IMR-90 (cell line): ENCODE measurements around the gene ABCG4.

Source experiments
- BHLHE40 ChIP-seq: fragments of 150-350 bp; IDR thresholded peaks from 2 replicates; pipeline ENCODE4 v1.6.1; 2016; ENCODE audit warnings: mild to moderate bottlenecking, low read depth, low read length
- CEBPB ChIP-seq: IDR thresholded peaks from 2 replicates; pipeline ENCODE4 v1.6.1; 2012; ENCODE audit warnings: low read depth, low read length, improper control_type of control experiment
- CHD1 ChIP-seq: IDR thresholded peaks from 2 replicates; pipeline ENCODE4 v1.6.1; 2012; ENCODE audit warnings: low read depth, low read length, improper control_type of control experiment
- CTCF ChIP-seq: conservative IDR thresholded peaks from 2 replicates; pipeline ENCODE4 v1.5.1; 2012; ENCODE audit warnings: mild to moderate bottlenecking, low read depth, low read length, improper control_type of control experiment
- FOS ChIP-seq: fragments of 150-350 bp; IDR thresholded peaks from 2 replicates; pipeline ENCODE4 v1.6.1; 2016; ENCODE audit warnings: low read depth, low read length
- MAFK ChIP-seq: IDR thresholded peaks from 2 replicates; pipeline ENCODE4 v1.6.1; 2012; ENCODE audit warnings: low read depth, low read length, improper control_type of control experiment
- MAZ ChIP-seq: IDR thresholded peaks from 2 replicates; pipeline ENCODE4 v1.6.1; 2012; ENCODE audit warnings: low read depth, mild to moderate bottlenecking, low read length, improper control_type of control experiment, moderate library complexity, borderline replicate concordance
- NFE2L2 ChIP-seq: fragments of 150-350 bp; IDR thresholded peaks from 2 replicates; pipeline ENCODE4 v1.6.1; 2016; ENCODE audit warnings: low read depth, mild to moderate bottlenecking, low read length
- POLR2A ChIP-seq: IDR thresholded peaks from 2 replicates; pipeline ENCODE4 v1.6.1; 2012; ENCODE audit warnings: mild to moderate bottlenecking, low read depth, low read length
- RAD21 ChIP-seq: IDR thresholded peaks from 2 replicates; pipeline ENCODE4 v1.6.1; 2012; ENCODE audit warnings: low read length, improper control_type of control experiment
- RCOR1 ChIP-seq: IDR thresholded peaks from 2 replicates; pipeline ENCODE4 v1.6.1; 2012; ENCODE audit warnings: mild to moderate bottlenecking, low read length, improper control_type of control experiment; ENCODE audit not compliant: insufficient replicate concordance
- RFX5 ChIP-seq: IDR thresholded peaks from 2 replicates; pipeline ENCODE4 v1.8.0; 2012; ENCODE audit warnings: low read depth, mild to moderate bottlenecking, low read length, moderate library complexity
- SMC3 ChIP-seq: fragments of 150-350 bp; IDR thresholded peaks from 2 replicates; pipeline ENCODE4 v1.6.1; 2016; ENCODE audit warnings: low read depth, mild to moderate bottlenecking, antibody characterized with exemption, low read length, moderate library complexity
- USF2 ChIP-seq: fragments of 150-350 bp; IDR thresholded peaks from 2 replicates; pipeline ENCODE4 v1.6.1; 2017; ENCODE audit warnings: mild to moderate bottlenecking, antibody characterized with exemption, low read length, low read depth

GRCh38 chr11:119178166-119178680 is 29.4 kb downstream of the ABCG4 start:
- TF ChIP-seq CTCF (no peak), MAFK (no peak), POLR2A (no peak), RAD21 (no peak), MAZ (no peak), FOS (no peak), CHD1 (no peak), RCOR1 (no peak), SMC3 (no peak), CEBPB (no peak), NFE2L2 (no peak), RFX5 (no peak), BHLHE40 (no peak), USF2 (no peak)
